Astrocyte (in vitro differentiated cells and primary cell): ENCODE results near the gene WAS.

Source experiments
- CTCF ChIP-seq: IDR thresholded peaks from 2 replicates; pipeline ENCODE4 v1.5.1; 2011; ENCODE audit warnings: low read depth, mild to moderate bottlenecking, inconsistent platforms, low read length, moderate library complexity; ENCODE audit not compliant: insufficient read depth
- EZH2 ChIP-seq: IDR thresholded peaks from 2 replicates; pipeline ENCODE4 v1.6.1; 2012; ENCODE audit warnings: mild to moderate bottlenecking, low read length, inconsistent platforms; ENCODE audit not compliant: insufficient read depth

GRCh38 chrX:48695534-48695896 is 11.9 kb downstream of the WAS start:
- TF ChIP-seq CTCF (no peak), EZH2 (no peak)
